HG03432 (cell line): ENCODE measurements around the gene ZC3H7B.
"Not testable (repeated sequence)": the region's sequence is repeated elsewhere in the genome, so short reads cannot be mapped to it uniquely, and the experiment has no call there.

Experiments
- ATAC-seq: cut with Tn5 transposase; IDR thresholded peaks from one replicate; pipeline ENCODE4 v1.9.1; 2021; ENCODE audit warnings: mild to moderate bottlenecking, moderate library complexity; ENCODE audit not compliant: unreplicated experiment

ZC3H7B gene

DNA sequence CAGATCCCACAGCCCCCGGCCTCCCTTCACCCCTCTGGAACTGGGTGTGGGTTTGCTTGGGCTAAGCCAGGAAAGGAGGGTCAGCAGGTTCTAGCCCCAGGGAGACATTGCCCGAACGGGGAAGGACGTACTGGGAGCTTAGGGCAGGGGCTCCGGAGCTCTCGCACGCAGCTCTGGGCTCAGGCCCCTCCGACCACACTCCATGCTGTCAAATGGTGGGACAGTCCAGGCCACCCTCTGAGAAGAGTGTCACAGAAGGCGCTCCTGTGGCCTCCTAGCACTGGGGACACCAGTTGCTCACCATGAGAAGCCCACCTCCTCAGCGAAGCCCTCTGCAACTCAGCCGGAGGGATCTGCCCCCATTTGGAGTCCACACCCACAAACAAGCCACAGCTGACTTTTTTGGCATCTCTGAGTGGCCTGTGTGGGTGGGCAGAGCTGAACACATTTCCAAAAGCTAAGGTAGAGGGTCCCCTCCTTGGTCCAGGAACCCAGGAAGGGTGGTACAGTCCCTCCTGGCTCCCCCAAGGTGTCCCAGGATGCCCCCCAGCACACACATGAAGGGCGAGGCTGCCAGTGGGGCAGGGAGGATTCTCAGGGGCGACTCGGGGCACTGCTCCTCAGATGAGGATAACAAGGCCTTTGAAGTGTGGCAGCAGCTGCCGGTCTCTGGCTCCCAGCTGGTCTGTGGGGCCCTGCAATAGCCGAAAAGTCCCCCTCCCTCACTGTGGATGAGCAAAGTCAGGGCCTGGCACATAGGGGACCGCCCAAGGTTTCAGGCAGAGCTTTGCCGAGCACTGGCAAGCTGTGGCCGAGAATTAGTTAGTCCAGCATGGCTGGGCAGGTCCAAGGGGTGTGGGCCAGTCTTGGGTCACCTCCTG is 67.5 kb downstream of the ZC3H7B start:
- no peak for ATAC-seq

DNA sequence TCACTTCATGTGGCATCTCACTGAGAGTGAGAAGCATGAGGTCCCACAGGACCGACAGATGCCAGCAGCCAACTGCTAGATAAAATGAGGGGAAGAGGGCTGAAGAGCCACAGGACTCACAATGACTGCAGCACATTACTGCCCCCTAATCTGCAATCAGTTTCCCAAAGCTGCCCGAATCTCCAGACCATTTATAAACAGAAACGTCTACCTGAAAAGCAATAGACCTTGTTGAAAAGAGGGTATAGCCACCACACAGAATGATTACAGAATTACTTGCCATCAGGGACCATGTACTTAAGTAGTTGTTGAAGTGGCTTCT is 68.1 kb downstream of the ZC3H7B start:
- no peak for ATAC-seq

DNA sequence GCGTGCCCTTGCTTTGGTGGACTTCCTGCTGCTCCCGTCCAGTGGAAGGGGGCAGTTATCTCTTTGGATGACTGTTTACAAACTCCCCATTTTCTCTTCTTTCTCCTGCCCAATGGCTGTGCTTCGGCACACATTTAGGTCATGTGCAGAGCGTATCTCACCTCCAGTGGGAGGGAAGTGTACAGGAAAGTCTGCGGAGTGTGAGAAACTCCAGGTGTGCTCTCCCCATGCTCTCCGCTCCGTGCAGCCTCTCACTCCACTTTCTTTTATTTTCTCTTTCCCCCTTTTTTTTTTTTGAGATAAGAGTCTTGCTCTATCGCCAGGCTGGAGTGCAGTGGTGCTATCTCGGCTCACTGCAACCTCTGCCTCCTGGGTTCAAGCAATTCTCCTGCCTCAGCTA is 68.5 kb downstream of the ZC3H7B start:
- no peak for ATAC-seq

- no peak for ATAC-seq
Measured at GRCh38 chr22:41377846-41378245, 76.5 kb downstream of the ZC3H7B start.

- ATAC-seq, result peak; percentile 19
Measured at GRCh38 chr22:41380993-41381328, 79.6 kb downstream of the ZC3H7B start.

DNA sequence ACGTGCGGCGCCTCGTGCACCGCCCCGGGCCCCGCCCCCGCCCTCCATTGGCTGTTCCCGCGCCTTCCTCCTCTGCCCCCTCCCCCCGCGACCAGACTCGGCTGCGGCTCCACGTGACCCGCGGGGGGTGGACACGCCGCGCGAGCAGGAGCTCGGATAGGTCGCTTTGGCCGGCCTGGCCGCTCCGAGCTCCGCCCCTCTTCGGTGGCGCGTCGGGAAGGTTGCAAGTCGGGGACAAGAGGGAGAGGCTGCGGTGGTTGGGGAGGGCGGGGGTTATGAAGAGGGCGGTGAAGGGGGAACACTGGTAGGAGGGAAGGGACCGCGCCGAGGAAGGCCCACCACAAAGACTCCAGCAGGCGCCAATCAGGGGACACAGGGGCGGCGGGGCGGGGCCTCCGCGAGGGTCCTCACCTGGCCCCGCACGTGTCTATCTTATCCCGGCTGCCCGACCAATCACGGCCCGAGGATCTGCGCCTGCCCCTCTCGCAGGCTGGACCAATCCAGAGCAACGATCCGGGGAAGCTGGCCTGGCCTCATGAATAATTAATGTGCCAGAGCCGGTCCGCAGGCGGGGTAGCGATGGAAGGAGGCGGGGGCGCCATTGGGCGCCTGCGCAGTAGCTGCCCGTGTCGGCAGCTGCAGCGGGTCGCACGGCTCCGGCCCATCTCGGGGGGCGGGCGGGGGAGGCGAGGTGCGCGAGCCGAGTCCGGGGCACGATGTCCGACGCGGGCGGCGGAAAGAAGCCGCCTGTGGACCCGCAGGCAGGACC is 80.2 kb downstream of the ZC3H7B start, which contains the start of gene TEF:
Gene TEF, plus strand, starts transcription at position 614 of the 769 bp plus-strand sequence. Its CDS starts 103 bp downstream, at position 717.
- ATAC-seq, result peak; percentile 86

DNA sequence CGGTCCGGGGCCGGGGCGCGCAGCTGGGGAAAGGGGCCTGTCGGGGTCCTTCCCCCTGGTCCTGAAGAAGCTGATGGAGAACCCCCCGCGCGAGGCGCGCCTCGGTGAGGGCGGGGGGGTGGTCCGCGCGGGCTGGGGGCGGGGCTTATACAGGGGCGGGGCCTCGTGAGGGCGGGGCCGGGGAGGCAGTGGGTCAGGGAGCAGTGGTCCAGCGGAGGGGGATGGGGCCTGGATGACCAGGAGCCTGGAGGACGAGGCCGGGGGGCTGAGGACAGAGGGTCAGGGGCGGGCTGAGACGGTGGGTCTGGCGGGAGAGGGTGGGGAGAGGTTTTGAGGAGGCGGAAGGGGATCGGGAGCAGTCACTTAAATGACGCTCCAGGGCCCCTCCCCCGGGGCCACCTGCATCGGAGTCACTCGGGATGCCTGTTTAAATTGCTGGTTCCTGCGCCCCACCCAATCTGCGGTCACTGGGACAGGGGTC is 80.8 kb downstream of the ZC3H7B start:
- ATAC-seq, result peak; percentile 34

DNA sequence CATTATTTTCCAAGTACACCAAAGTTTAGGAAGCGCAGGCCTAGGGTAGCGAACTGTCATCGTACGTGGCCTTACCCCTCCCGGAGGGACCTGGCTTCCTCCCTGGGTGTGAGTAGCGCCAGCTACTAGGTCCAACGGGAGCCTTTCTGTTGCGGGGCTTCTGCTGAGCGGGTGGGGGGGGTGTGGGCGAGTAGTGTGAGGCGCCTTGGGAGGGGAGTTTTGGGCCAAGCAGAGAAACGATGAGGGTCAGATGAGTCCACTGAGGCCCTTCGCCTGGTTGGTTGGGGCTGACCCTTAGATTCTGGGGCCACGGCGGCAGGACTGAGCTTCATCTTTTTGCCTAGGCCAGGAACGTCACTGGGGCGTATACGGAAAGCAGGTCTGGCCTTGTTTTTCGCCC is 81.3 kb downstream of the ZC3H7B start:
- ATAC-seq, result no peak

- no peak for ATAC-seq
Measured at GRCh38 chr22:41383085-41383484, 81.8 kb downstream of the ZC3H7B start.

DNA sequence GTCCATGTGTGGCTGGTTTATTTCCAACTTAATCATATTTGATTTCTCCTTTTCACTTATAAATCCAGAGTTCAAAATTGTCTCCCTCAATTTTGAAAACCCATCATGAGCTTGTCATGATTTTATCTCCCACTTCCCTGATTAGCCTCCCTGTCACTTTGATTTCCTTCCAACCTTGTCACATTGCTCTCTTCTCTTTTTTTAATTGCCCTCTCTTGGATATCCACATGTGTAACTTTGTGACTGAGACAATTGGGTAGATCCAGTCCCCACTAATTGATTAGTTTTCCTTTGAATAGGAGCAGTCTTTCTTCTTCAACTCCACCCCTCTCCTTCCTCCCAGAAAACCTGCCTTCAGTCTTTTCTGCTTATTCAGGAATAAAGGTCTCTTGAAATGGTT is 82.8 kb downstream of the ZC3H7B start:
- ATAC-seq, result no peak

DNA sequence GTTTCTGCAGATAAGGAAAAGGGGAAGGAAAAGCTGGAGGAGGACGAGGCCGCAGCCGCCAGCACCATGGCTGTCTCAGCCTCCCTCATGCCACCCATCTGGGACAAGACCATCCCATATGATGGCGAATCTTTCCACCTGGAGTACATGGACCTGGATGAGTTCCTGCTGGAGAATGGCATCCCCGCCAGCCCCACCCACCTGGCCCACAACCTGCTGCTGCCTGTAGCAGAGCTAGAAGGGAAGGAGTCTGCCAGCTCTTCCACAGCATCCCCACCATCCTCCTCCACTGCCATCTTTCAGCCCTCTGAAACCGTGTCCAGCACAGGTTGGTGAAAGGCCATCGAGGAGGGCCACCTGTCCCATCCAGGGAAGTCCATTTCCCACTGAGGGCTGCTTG is 86.0 kb downstream of the ZC3H7B start:
- ATAC-seq, result no peak

GRCh38 chr22:41394012-41394356 is 92.7 kb downstream of the ZC3H7B start:
- no peak for ATAC-seq

- no peak for ATAC-seq
Measured at GRCh38 chr22:41395531-41396240, 94.4 kb downstream of the ZC3H7B start.

GRCh38 chr22:41397143-41397811 is 96.0 kb downstream of the ZC3H7B start:
- no peak for ATAC-seq

GRCh38 chr22:41398921-41399320 is 97.6 kb downstream of the ZC3H7B start:
- no peak for ATAC-seq

- no peak for ATAC-seq
Measured at GRCh38 chr22:41401781-41402648, 100.7 kb downstream of the ZC3H7B start.

GRCh38 chr22:41402851-41403250 is 101.5 kb downstream of the ZC3H7B start:
- ATAC-seq, result not testable (repeated sequence)

- peak; percentile 58 for ATAC-seq
Measured at GRCh38 chr22:41403532-41404318, 102.4 kb downstream of the ZC3H7B start.

GRCh38 chr22:41405588-41405987 is 104.3 kb downstream of the ZC3H7B start:
- no peak for ATAC-seq
